NCI-H2196 (cell line): Measurements from ENCODE around the gene RAB20.
A peak's percentile ranks its signal among the peaks of the same experiment; 100 is the strongest.
"Not testable (repeated sequence)": the region's sequence is repeated elsewhere in the genome, so short reads cannot be mapped to it uniquely, and the experiment has no call there.

ENCODE experiments used
- DNase-seq: peaks from one replicate; lab custom pipeline; 2025; ENCODE audit not compliant: unreplicated experiment; lab: John Stamatoyannopoulos, UW

Gene RAB20

DNA sequence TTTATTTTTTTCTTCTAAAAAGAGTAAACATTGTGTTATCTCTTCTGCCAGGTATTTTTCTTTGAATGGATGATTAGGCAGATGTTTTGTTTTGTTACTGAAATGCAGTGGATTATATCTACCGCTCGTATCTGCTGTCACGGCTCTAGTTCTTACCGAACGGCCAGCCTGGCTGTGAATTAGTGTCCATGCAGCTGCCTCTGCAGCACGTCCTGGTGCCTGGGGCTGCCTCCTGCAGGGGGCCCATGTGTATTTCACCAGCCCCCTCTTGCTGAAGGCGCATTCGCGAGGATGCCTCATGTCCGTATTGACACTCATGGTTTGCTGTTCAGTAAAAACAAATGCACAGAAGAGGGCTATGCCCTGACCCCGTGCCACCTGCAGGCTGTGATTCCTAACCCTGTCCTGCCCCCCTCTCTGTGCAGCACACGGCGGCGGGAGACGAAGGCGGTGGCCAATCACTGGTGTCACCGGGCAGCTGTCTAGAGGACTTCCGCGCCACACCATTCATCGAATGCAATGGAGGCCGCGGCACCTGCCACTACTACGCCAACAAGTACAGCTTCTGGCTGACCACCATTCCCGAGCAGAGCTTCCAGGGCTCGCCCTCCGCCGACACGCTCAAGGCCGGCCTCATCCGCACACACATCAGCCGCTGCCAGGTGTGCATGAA lies 49.9 kb downstream of the RAB20 start:
- DNase-seq = no peak

DNA sequence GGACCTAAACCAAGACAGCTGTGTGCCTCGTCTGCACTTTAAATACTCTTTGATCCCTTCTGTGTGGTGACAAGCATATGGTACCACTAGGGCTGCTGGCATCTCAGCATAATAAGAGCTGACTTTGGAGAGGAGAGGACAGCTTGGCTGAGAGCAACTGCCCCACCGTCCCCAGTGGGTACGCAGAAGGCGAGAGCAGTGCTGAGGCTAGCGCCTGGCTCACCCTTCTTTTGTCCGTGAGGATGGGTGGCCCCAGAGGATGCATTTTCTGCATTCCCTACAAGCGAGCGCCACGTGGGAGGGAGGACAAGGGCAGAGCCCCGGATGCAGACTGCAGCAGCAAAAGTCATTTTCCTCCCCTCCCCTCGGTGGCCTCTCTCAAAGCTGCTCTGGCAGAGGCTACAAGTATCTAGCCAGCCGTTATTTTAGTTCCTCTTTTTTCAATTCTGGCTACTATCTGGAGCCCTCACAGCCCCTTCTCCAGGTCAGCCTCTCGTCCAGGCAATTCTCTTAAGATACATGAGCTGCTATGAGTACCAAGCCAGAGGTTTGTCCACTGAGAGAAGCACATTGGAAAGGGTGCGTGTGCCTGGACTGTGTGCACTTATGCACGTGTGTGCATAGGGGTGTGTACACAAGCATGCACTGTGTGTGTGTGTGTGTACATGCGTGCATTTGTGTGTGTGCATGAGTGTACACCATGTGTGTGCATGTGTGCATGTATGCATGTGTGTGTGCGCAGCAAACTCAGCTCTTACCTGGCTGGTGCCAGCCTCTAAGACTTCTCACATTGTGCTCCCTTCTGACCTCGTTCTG lies 51.3 kb downstream of the RAB20 start:
- DNase-seq = no peak

DNA sequence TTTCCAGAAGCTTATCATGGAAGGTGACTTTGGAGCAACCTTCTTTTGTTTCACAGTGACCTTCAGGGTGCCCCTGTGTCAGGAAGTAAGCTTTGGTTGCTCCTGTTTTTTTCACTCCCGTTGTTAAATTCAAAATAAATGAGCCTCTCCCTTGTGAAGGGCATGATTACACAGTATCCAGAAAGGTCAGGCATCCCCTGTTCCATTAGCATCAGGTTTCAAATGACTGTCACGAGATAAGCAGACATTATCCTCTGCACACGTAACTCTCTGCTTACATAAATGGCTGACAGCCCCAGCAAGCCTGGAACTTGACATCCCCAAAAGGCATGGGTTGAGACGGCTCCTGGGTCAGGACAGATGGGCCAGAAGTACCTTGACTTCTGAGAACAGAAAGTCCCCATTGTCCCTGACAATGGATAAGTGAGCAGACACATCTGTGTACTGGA lies 52.0 kb downstream of the RAB20 start:
- no peak for DNase-seq

DNA sequence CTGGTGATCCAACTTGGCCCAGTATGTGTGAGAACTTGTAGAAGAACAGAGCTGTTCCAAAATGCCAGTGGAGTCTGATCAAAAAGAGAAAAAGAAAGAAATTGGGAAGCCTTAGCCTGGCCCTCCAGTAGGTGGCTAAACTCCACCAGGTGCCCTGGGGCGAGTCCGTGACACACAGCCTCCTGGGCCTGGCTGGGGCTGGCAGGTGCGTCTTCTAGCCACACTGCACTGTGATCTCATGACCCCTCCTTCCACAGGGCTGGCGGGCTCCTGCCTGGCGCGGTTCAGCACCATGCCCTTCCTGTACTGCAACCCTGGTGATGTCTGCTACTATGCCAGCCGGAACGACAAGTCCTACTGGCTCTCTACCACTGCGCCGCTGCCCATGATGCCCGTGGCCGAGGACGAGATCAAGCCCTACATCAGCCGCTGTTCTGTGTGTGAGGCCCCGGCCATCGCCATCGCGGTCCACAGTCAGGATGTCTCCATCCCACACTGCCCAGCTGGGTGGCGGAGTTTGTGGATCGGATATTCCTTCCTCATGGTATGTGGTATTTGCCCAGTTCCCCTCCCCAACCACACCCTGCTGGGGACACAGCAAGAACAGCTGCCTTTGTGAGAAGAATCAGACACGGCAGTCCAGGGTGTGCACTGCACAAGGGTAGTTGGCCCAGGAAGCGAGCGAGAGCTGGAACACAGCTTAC lies 53.7 kb downstream of the RAB20 start:
- peak; percentile 45 for DNase-seq

GRCh38 chr13:110506859-110507566 lies 54.5 kb downstream of the RAB20 start:
- peak; percentile 35 for DNase-seq

GRCh38 chr13:110506396-110506795 lies 55.1 kb downstream of the RAB20 start:
- no peak for DNase-seq

DNA sequence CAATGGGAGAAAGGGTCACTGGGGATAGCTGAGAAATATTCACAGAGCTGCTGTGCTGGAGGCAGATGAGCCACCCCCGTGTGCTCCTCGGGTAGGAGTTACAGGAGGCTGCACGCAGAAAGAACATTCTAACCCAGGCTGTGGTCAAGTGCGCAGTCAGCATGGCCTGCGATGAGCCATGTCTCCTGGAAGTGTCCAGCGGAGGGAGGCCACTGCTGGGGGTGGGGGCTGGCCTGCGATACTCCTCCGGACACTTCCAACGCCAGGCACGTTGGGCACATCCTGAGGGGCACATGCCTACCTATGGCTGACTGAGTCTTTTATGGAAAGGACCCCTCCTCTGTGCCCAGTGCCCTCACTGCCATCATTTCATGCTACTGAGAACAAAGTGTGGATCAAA lies 55.9 kb downstream of the RAB20 start:
- DNase-seq = no peak

DNA sequence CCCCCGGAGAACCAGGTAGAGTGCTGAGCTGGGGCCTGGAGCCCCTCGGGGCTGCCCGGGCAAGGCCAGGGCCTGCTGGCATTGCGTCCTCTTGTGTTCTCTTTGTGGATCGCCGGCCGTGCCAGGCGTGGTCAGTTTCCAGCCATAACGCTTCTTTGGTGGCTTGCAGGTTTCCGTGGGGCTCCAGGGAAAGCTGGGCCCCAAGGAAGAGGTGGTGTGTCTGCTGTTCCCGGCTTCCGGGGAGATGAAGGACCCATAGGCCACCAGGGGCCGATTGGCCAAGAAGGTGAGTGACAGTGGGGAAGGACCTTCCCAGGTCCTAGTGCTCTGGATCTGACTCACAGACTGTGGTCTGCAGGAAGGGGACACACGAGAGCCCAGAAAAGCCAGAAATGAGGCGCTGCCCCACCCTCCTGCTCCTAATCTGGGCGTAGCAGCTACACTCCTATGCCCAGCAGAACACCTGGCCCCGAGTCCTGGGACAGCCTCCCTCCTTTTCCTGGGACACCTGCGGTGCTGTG lies 57.5 kb downstream of the RAB20 start:
- no peak for DNase-seq

DNA sequence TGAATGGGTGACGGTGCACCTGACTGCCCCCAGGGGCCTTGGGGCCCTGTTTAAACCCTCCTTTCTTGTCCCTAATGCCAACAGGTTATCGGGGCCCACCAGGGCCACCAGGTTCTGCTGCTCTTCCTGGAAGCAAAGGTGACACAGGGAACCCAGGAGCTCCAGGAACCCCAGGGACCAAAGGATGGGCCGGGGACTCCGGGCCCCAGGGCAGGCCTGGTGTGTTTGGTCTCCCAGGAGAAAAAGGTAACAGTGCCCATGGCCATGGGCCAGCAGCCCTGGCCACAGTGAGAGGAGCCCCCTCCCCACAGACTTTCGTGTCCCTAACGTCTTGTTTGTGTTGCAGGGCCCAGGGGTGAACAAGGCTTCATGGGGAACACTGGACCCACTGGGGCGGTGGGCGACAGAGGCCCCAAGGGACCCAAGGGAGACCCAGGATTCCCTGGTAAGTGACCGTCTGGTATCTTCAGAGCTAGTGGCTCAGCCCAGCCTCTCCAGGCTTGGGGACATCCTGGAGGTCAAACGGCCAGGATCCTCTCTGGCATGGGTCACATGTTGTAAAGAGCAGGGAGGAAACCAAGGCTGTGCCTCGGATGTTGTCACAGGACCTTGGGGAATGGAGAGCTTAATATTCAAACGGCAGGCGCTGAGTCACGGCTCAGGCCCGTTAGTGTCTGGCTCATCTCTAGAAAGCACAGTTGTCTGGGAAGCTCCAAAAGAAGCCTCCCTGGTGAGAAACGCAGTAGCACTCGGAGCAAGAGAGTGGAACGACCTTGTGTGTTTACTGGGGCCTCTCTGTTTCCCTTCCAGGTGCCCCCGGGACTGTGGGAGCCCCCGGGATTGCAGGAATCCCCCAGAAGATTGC lies 58.3 kb downstream of the RAB20 start:
- DNase-seq = no peak

DNA sequence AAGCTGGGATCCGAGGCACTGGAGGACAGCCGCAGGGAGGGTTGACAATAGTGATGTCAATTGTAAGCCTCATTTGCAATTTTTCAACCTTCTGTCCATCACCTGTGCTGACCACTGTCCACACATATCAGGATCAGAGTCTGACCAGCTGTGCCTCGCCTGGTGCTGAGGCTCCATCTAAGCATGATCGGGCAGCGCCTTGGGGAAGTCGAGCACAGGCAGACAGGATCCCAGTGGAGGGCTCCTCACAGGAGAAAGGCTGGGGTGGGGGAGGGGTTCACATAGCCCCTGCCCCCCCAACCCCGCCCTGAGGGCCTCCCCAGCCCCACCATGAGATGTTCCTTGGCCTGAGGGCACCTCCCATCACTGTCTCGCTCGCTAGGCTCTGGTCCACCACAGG lies 60.3 kb downstream of the RAB20 start:
- no peak for DNase-seq

DNA sequence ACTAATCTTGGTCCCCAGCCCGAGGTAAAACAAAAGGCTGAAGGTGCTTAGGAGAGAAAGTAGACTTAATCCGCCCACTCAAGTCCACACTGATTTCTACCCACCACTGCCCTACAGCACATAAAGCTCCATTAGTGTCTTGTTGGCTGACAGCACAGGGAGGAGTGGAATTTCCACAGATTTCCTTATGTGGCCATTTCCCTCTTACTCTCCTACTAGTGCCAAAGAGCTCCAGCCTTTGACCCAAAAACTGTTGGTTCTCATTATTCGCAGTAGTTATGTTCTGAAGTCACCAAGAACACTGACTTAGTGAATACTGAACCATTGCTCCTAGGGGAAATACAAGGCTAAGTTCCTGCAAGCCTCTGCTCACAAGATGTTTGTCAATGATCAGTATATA lies 61.2 kb downstream of the RAB20 start:
- no peak for DNase-seq

DNA sequence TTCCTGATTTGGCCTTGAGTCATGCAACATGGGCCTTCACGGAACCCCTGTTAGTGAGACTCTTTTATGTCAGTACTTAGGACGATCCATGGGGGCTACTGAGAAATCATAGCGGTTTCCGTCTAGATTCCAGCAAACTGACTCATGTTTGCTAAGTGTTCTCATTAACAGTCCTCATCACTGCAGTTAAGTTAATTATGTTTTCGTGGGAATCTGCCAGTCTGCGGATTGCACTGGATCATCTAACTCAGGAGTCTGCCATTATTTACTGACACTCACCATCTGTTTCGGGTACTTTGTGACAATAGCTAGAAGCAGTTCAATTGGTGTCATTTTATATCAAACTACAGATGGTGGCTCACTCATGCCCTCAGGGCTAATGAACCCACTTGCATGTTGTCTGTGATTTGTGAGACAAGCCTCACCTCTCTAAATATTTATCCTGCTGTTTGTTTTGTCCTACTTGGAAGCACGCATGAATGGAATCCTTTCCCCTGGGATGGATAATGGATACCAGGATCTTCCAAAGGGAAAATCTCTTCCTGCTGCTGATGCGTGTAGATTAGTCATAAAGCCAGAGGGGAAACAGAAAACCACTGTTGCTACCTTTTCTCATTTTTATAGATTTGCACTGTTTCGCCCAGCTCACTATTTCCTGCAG lies 61.8 kb downstream of the RAB20 start:
- no peak for DNase-seq

DNA sequence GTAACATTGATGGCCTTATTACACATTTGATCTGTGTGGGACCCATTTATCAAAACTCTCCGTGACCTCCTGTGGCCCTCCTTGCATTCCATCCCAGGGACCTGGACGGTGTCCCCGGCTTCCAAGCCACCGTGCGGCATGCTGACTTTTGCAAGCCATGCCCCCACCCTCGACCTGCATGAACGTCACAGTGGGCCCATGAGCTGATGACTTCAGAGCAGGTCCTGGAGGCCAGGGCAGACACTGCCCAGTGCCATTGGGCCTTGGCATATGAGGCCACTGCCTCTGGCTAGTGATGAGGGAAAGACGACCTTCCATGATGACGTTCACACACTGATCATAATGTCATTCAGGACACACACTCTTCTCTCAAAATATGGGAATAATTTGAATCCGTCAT lies 62.8 kb downstream of the RAB20 start:
- DNase-seq = no peak

DNA sequence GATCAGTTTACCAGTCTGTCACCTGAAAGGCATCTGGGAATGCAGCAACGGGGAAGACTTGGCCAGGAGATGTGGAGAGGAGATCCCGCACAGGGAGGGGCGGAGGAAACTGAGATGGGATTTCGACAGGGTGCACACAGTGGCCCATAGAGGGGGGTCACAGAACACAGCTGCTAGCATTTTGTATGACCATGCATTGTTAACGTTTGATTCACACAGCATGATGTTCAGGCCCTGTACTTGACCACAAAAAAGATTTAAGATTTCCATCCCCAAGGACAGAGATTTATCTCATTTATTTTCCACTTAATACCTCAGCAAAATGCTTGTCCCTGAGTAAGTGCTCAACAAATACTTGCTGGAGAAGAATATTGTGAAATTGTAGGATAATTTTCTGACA lies 63.2 kb downstream of the RAB20 start:
- no peak for DNase-seq

GRCh38 chr13:110497896-110498295 lies 63.6 kb downstream of the RAB20 start:
- DNase-seq = not testable (repeated sequence)

- DNase-seq = no peak
These were observed 64.5 kb downstream of the RAB20 start for GRCh38 chr13:110497003-110497402.

- DNase-seq = no peak
These were observed 65.2 kb downstream of the RAB20 start for GRCh38 chr13:110496281-110496680.

GRCh38 chr13:110495881-110496280 lies 65.6 kb downstream of the RAB20 start:
- no peak for DNase-seq

DNA sequence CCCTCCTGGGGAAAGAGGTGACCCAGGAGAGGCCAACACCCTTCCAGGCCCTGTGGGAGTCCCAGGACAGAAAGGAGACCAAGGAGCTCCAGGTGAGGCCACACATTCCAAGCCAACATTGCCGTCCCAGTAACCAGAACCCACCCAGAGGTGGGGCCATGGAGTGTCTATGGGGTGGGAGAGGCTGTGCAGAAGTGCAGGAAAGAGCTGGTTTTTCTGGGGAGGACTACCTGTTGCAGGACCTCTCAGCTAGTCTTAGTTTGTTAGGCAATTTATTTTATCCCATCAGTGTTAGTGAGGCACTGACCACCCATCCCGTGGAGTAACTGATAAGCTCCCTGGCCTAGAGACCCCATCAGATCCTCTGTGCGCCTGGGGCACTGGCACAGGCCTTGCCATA lies 66.1 kb downstream of the RAB20 start:
- DNase-seq = no peak

GRCh38 chr13:110493613-110494012 lies 67.9 kb downstream of the RAB20 start:
- no peak for DNase-seq
